Memory B cell (primary cell): ENCODE data around the gene FN3K.
"Not testable (repeated sequence)": the region's sequence is repeated elsewhere in the genome, so short reads cannot be mapped to it uniquely, and the experiment has no call there.

Experiments used
- ATAC-seq: fragments of 150-1000 bp; cut with Tn5 transposase; 2 replicates; pipeline ENCODE4 v1.10.0; 2021; ENCODE audit warnings: low read depth, mild to moderate bottlenecking, moderate library complexity
- DNase-seq, 2 donors: peaks; one replicate each; pipeline ENCODE4 v3.0.0; 2022; ENCODE audit warnings: low spot score in 2 of 2
- H3K27ac Mint-ChIP-seq: one replicate; pipeline ENCODE4 v1.8.0; 2022; ENCODE audit warnings: mild to moderate bottlenecking, moderate library complexity, mixed read lengths
- H3K27me3 Mint-ChIP-seq: one replicate; pipeline ENCODE4 v1.8.0; 2022; ENCODE audit warnings: mixed read lengths
- H3K36me3 Mint-ChIP-seq: one replicate; pipeline ENCODE4 v1.8.0; 2022; ENCODE audit warnings: mild to moderate bottlenecking, mixed read lengths
- H3K4me1 Mint-ChIP-seq: one replicate; pipeline ENCODE4 v1.8.0; 2022; ENCODE audit warnings: mixed read lengths
- H3K4me3 Mint-ChIP-seq: one replicate; pipeline ENCODE4 v1.8.0; 2022; ENCODE audit warnings: mild to moderate bottlenecking, moderate library complexity, mixed read lengths
- H3K9me3 Mint-ChIP-seq: one replicate; pipeline ENCODE4 v1.8.0; 2022; ENCODE audit warnings: mixed read lengths

The FN3K gene

GRCh38 chr17:82783498-82783897 lies 48.1 kb downstream of the FN3K start:
- ATAC-seq (no peak), DNase-seq (no peak)
- H3K27me3 Mint-ChIP-seq = no peaks in the 10 kb centered on the region
- no peaks in the 10 kb centered on the region for H3K9me3 Mint-ChIP-seq
- peaks cover 5% of the 10 kb centered on the region for H3K36me3 Mint-ChIP-seq
- no peak overlapping the region for H3K4me3 Mint-ChIP-seq
- H3K4me1 Mint-ChIP-seq = peaks cover 3% of the 10 kb centered on the region
- no peak overlapping the region for H3K27ac Mint-ChIP-seq

GRCh38 chr17:82785581-82785980 lies 50.2 kb downstream of the FN3K start:
- H3K27ac Mint-ChIP-seq, DNase-seq: not testable (repeated sequence)

GRCh38 chr17:82786427-82786826 lies 51.0 kb downstream of the FN3K start:
- Mint-ChIP-seq H3K27me3 (no peaks in the 10 kb centered on the region), H3K4me1 (peaks cover 3% of the 10 kb centered on the region), H3K36me3 (peaks cover 9% of the 10 kb centered on the region), H3K4me3 (no peak overlapping the region), H3K27ac (no peak overlapping the region), H3K9me3 (no peaks in the 10 kb centered on the region)
- DNase-seq (no peak), ATAC-seq (no peak)

More at GRCh38 chr17:82785581-82785980, 50.2 kb downstream of the FN3K start:
- H3K4me1 Mint-ChIP-seq, ATAC-seq, H3K36me3 Mint-ChIP-seq, H3K4me3 Mint-ChIP-seq, H3K9me3 Mint-ChIP-seq, H3K27me3 Mint-ChIP-seq: not testable (repeated sequence)

GRCh38 chr17:82787081-82787848 lies 51.9 kb downstream of the FN3K start:
- Mint-ChIP-seq H3K9me3 (no peaks in the 10 kb centered on the region), H3K4me3 (no peak overlapping the region), H3K4me1 (peaks cover 3% of the 10 kb centered on the region), H3K27ac (no peak overlapping the region), H3K27me3 (no peaks in the 10 kb centered on the region), H3K36me3 (peaks cover 9% of the 10 kb centered on the region)
- ATAC-seq (no peak), DNase-seq (no peak)

- Mint-ChIP-seq H3K4me3 (no peak overlapping the region), H3K27ac (no peak overlapping the region), H3K27me3 (no peaks in the 10 kb centered on the region), H3K36me3 (peaks cover 7% of the 10 kb centered on the region), H3K9me3 (no peaks in the 10 kb centered on the region), H3K4me1 (no peaks in the 10 kb centered on the region)
- ATAC-seq = no peak
- DNase-seq = no peak
Measured at GRCh38 chr17:82788206-82789001, 53.0 kb downstream of the FN3K start.

GRCh38 chr17:82789051-82789592 lies 53.7 kb downstream of the FN3K start:
- peaks cover 5% of the 10 kb centered on the region for H3K36me3 Mint-ChIP-seq
- no peak overlapping the region for H3K4me3 Mint-ChIP-seq
- ATAC-seq = no peak
- H3K27ac Mint-ChIP-seq = no peak overlapping the region
- no peak for DNase-seq
- H3K9me3 Mint-ChIP-seq = no peaks in the 10 kb centered on the region
- H3K4me1 Mint-ChIP-seq = no peaks in the 10 kb centered on the region
- no peaks in the 10 kb centered on the region for H3K27me3 Mint-ChIP-seq

- Mint-ChIP-seq H3K27ac (peak overlapping the region; percentile 19), H3K9me3 (no peaks in the 10 kb centered on the region), H3K27me3 (no peaks in the 10 kb centered on the region), H3K4me3 (no peak overlapping the region), H3K4me1 (no peaks in the 10 kb centered on the region), H3K36me3 (peaks cover 5% of the 10 kb centered on the region)
- DNase-seq (no peak), ATAC-seq (no peak)
Measured at GRCh38 chr17:82789806-82790205, 54.4 kb downstream of the FN3K start.

- DNase-seq = no peak
- Mint-ChIP-seq H3K4me1 (no peaks in the 10 kb centered on the region), H3K4me3 (no peak overlapping the region), H3K9me3 (no peaks in the 10 kb centered on the region), H3K36me3 (peaks cover 5% of the 10 kb centered on the region), H3K27me3 (no peaks in the 10 kb centered on the region), H3K27ac (peak overlapping the region; percentile 19)
- ATAC-seq = no peak
Measured at GRCh38 chr17:82790391-82790790, 55.0 kb downstream of the FN3K start.

GRCh38 chr17:82791532-82791931 lies 56.1 kb downstream of the FN3K start:
- no peaks in the 10 kb centered on the region for H3K27me3 Mint-ChIP-seq
- H3K36me3 Mint-ChIP-seq = peaks cover 5% of the 10 kb centered on the region
- no peaks in the 10 kb centered on the region for H3K9me3 Mint-ChIP-seq
- no peak for DNase-seq
- ATAC-seq = no peak
- H3K4me3 Mint-ChIP-seq = no peak overlapping the region
- H3K27ac Mint-ChIP-seq = no peak overlapping the region
- no peaks in the 10 kb centered on the region for H3K4me1 Mint-ChIP-seq

GRCh38 chr17:82793974-82794630 lies 58.7 kb downstream of the FN3K start:
- no peak for DNase-seq
- no peak for ATAC-seq
- no peaks in the 10 kb centered on the region for H3K9me3 Mint-ChIP-seq
- no peaks in the 10 kb centered on the region for H3K4me1 Mint-ChIP-seq
- no peaks in the 10 kb centered on the region for H3K27me3 Mint-ChIP-seq
- H3K4me3 Mint-ChIP-seq = no peak overlapping the region
- no peak overlapping the region for H3K27ac Mint-ChIP-seq
- peaks cover 7% of the 10 kb centered on the region for H3K36me3 Mint-ChIP-seq

- Mint-ChIP-seq H3K27ac (no peak overlapping the region), H3K4me3 (no peak overlapping the region), H3K27me3 (no peaks in the 10 kb centered on the region), H3K9me3 (no peaks in the 10 kb centered on the region), H3K4me1 (no peaks in the 10 kb centered on the region), H3K36me3 (peaks cover 5% of the 10 kb centered on the region)
- no peak for DNase-seq
- ATAC-seq = no peak
Measured at GRCh38 chr17:82794781-82795482, 59.5 kb downstream of the FN3K start.

GRCh38 chr17:82795615-82796014 lies 60.2 kb downstream of the FN3K start:
- no peaks in the 10 kb centered on the region for H3K9me3 Mint-ChIP-seq
- H3K27ac Mint-ChIP-seq = no peak overlapping the region
- peaks cover 10% of the 10 kb centered on the region for H3K36me3 Mint-ChIP-seq
- ATAC-seq = no peak
- no peak for DNase-seq
- H3K27me3 Mint-ChIP-seq = no peaks in the 10 kb centered on the region
- no peaks in the 10 kb centered on the region for H3K4me1 Mint-ChIP-seq
- no peak overlapping the region for H3K4me3 Mint-ChIP-seq

GRCh38 chr17:82797061-82797460 lies 61.6 kb downstream of the FN3K start:
- Mint-ChIP-seq H3K27ac (no peak overlapping the region), H3K4me1 (peaks cover 4% of the 10 kb centered on the region), H3K27me3 (no peaks in the 10 kb centered on the region), H3K9me3 (peaks cover 3% of the 10 kb centered on the region), H3K4me3 (no peak overlapping the region), H3K36me3 (peaks cover 15% of the 10 kb centered on the region)
- DNase-seq (no peak), ATAC-seq (no peak)
